HG02571 (cell line): ENCODE data around the gene PRKN.

ENCODE experiments used
- ATAC-seq: cut with Tn5 transposase; IDR thresholded peaks from one replicate; pipeline ENCODE4 v1.9.1; 2021; ENCODE audit warnings: mild to moderate bottlenecking, moderate library complexity; ENCODE audit not compliant: unreplicated experiment

The PRKN gene

GRCh38 chr6:161750686-161751085 is 976.9 kb downstream of the PRKN start:
- ATAC-seq: no peak

GRCh38 chr6:161749576-161749975 is 978.0 kb downstream of the PRKN start:
- no peak for ATAC-seq

- no peak for ATAC-seq
These were observed 978.8 kb downstream of the PRKN start for GRCh38 chr6:161748535-161749416.

GRCh38 chr6:161747506-161747905 is 980.1 kb downstream of the PRKN start:
- ATAC-seq: no peak

DNA sequence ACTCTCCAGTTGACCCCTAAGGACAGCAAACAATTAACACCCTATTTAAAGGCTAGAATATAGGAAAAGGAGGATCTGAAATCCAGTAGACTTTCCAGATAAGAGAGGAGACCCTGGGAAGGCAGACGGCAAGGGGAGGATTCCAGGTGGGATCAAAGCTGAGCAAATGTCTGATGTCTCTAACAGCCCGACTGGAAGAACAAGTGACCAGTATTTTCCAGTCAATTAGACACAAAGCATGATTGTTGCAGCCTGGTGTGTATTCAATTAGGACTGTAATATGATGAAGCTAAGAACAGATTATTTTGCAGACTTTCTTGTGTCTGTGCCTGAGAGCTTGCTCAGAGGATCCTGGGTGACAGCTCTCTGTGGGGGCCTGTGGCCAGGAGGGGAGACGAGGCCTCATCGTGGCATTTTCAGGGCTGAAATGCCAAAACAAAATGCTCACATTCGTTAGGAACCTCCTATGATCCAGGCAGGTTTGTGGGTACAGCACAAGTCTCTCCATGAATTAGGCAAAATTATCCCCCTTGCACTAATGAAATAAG is 981.9 kb downstream of the PRKN start:
- ATAC-seq: no peak

GRCh38 chr6:161745128-161745527 is 982.4 kb downstream of the PRKN start:
- ATAC-seq: no peak

DNA sequence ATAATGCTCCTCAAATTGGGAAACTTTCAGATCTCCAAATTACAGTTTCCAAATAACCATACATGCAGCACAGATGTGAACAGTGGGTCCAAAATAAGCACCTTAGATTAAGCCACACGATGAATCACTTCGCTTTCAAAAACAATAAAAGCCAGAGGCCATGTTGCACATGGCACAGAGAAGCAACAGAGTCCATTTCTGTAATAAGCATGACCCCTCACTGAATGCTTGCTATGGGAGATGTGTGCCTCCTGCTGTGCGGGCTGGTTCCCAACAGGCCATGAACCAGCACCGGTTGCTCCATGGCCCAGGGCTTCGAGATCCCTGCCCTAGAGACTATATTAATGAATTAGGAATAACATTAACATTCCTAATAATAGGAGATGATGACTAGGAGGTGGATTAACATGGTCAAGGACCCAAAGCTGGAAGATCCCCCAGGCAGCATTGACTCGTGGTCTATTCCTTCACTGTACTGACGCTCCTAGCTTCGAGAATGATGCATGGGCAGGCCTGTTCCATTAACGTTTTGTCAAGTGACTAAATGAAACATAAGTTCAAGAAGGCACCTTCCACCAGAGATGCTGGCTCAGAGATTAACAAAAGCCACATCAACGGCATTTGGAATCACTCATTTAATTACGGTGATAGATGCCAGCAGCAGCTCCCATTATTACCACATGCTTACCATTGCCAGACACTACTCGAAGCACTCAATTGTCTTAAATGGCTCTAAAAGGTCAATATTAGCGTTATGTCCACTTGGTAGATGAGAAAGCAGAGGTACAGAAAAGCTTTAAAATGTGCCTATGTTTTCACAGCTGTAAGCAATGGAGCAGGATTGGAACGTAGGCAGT is 983.1 kb downstream of the PRKN start:
- no peak for ATAC-seq

- no peak for ATAC-seq
These were observed 983.9 kb downstream of the PRKN start for GRCh38 chr6:161743509-161744178.

- no peak for ATAC-seq
These were observed 987.1 kb downstream of the PRKN start for GRCh38 chr6:161740486-161740885.

GRCh38 chr6:161736781-161737292 is 990.7 kb downstream of the PRKN start:
- ATAC-seq: no peak

DNA sequence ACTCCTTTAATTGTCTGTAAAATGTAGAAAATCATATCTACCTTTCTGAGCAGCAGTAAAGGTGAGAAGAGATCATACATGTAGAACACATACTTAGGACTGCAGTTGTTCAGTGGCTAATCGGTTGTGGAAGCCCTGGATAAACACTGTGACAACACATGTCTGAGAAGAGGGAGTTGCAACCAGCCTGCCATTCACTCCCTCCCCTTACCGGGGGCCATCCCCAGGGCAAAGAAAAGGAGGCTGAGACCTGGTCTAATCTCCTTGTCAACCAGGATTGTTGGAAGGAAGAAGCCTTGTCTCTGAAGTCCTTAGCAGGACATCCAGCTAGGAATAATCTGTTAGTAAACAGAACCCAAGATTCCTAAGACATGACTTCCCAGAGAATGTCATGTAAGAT is 991.2 kb downstream of the PRKN start:
- no peak for ATAC-seq

- ATAC-seq: no peak
These were observed 995.0 kb downstream of the PRKN start for GRCh38 chr6:161732594-161732993.

GRCh38 chr6:161727083-161727833 is 1000.3 kb downstream of the PRKN start:
- no peak for ATAC-seq

- no peak for ATAC-seq
These were observed 1005.2 kb downstream of the PRKN start for GRCh38 chr6:161722394-161722793.

DNA sequence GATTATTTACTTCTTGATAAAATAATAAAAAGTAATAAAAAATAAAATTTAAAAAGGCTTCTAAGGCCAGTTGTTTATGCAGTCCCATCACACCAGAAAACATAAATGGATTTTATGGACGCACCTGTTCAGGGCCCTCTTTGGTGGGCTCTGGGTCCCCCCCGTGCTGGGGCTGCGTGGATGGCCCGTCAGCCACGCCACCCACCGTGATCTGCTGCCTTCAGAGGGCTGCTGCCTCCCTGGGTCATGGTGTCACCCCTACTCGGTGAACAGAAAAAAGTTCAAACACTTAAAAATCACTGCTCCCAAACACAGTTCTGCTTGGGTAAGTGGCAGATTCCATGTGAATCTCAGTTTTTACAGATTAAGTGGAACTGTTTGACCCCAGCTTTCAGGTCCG is 1006.1 kb downstream of the PRKN start:
- no peak for ATAC-seq

GRCh38 chr6:161716176-161716575 is 1011.4 kb downstream of the PRKN start:
- no peak for ATAC-seq

GRCh38 chr6:161711938-161712337 is 1015.6 kb downstream of the PRKN start:
- no peak for ATAC-seq

GRCh38 chr6:161711515-161711914 is 1016.1 kb downstream of the PRKN start:
- no peak for ATAC-seq

GRCh38 chr6:161710698-161711097 is 1016.9 kb downstream of the PRKN start:
- ATAC-seq: no peak

DNA sequence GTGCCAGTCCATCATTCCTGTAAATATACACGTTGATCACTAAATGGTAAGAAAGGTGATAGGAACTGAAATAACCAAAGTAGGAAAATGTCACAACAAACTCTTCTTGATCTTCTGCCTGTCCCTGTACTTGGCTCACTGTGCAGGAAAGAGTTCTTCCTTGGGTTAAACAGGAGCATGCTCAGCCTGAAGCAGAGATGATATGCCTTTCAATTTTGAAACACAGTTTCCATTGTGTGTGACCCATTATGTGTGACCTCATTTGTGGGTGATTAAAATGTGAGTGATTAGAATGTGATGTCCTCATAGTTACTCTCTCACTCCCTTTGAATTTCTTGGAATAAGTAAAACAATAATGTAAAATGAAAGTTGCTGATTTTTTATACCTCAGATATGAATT is 1026.5 kb downstream of the PRKN start:
- ATAC-seq: no peak
